Activated T-cell treated with anti-CD3 and anti-CD28 coated beads for 48 hours (primary cell): Measurements from ENCODE around the gene SLC9A9.

Experiments used
- DNase-seq: peaks from one replicate; pipeline ENCODE4 v3.0.0-alpha.2; 2020; ENCODE audit warnings: low read depth

SLC9A9 gene

GRCh38 chr3:143356839-143357238 is 491.4 kb downstream of the SLC9A9 start:
- no peak for DNase-seq

- no peak for DNase-seq
Observed at GRCh38 chr3:143354342-143354741, 493.9 kb downstream of the SLC9A9 start.

DNA sequence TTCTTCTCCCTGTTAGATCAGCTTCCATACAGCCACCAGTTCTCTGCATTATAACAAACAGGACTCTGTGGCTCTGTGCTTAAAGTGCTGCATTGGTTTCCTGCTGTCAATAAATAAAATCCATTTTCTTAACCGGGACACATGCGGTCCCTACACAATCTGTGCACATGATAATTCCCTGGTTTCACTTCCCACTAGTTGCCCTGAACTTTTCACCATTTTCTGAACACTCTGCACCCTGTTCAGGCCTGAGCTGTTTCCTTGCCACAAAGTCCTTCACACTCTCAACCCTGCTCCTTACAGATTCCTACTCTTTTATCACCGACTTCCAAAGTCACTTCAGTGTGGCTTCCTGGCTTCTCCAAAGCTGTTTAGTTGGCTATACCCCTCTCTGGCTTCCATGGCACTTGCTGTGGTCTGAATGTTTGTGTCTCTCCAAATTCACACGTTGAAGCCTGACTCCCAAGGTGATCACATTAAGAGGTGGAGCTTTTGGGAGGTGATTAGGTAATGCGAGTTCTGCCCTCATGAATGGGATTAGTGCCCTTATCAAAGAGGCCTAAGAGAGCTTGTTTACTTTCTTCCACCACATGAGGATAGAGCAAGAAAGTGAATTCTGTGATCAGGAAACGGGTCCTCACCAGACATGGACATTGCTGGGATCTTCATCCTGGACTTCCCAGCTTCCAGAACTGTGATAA is 495.3 kb downstream of the SLC9A9 start:
- no peak for DNase-seq

GRCh38 chr3:143351895-143352608 is 496.2 kb downstream of the SLC9A9 start:
- no peak for DNase-seq

DNA sequence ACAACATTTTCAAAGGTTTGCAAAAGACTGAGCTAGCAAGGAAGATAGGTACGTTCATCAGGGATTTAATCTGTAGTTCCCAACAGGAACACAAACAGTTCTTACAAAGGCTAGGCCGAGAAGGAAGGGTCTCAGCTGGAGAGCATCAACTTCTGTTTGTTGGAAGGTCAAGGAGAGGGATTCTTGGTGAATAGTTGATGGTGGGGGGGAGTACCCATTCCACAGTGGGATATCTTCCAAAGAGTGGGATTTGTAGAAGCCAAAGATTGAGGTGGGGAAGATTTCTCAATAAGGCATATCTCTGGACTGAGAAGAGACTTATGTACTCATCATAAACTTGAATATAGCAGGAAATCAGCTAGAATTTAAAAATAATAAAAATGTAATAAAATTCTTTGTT is 496.9 kb downstream of the SLC9A9 start:
- no peak for DNase-seq

DNA sequence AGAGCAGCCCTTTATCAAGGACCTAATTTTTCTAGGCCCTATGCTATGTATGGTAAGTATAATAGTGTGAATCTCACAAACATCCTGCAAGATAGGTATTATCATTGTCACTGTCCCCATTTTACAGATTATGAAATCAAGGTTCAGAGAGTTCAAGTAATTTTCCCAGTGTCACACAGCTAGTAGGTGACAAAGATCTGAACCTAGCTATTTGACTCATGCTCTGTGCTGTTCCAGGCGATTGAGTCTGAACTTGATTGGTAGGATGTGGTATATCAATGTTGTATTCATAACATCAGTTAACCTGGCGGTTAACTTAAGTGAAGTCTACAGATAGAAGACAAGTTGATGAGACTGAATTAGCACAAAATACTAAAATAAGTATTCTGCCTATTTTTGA is 498.8 kb downstream of the SLC9A9 start:
- no peak for DNase-seq

DNA sequence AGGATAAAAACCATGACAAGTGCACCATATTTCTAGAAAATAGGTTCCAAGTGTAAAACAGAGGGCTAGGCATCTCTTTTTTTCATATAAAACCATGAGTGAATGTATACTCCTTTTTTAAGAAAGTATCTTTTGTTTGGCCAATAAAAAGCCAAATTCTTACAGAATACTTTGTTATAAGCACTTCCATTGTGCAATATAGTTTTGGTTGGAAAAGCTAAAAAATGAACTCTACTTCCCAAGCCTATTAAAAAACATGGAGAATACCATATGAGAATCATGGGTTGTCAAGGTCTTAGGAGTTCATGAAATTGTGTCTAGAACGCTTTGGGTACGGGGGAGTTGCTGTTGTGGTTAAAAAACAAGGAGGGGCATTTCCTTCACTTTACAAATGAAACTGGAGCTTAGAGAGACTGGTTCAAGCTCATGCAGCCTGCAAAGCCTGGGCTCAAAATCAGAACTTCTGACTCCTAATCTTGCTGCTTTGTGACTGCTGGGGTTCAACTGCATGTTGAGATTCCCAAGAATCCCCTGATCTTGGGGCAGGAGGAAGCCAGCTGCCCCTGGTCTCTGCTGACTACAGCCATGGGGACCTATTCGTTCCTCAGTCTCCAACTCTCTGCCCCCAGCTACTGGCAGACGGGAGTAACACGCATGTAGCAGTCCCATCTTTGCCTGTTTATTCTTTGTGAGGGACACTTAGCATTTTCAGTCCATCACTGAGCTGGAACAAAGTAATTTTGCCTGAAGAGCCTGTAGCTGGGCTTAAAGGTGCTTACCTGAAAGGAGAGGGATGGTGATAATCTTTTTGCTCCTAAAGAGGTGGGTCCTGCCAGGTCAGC is 499.6 kb downstream of the SLC9A9 start:
- DNase-seq, result no peak

DNA sequence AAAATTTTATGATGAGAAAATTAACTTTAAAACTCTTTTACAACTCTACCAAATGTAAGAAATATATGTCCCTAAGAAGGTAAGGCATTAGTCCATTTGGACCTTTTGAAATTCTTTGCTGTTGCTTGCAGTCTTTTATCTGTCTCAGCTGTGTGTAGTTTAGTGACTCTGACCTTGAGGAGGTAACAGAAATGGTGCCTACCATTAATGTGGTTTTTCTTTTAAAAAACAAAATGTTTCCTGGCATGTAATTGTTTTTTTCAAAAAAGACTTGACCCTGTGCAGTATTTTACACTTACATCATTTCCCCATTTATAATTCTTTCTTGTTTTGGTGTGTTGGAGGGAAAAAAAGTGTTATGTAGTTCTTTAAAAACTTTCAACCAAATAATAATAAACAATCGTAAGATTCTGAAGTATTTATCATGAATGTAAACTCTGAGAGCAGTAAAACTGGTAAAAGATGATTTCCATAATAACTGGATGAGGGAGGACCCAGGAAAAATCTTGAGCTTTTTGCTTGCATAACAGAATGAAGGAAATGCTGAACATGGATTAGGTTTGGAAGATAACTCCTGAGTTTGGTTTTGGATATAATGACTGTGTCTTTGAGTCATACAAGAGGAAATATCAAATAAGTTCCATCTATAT is 503.6 kb downstream of the SLC9A9 start:
- no peak for DNase-seq

DNA sequence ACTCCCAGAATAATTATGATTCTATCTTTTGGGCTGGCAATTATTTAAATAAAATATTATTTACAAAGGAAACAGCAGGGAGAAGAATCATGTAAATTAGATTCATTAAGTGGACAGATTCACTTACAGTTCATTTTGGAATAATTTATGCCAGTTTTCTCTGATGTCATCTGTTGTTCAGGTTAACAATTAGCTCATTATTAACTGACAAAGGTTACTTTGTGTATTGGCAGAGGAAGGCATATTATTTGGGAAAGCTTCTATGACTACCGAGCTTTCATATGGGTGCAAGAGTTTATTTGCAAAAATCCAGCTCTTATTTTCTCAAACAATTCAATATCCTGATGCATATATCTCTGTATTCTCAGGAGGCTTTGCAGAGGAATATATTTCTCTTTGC is 504.3 kb downstream of the SLC9A9 start:
- DNase-seq, result no peak

GRCh38 chr3:143343031-143343430 is 505.2 kb downstream of the SLC9A9 start:
- DNase-seq, result no peak

DNA sequence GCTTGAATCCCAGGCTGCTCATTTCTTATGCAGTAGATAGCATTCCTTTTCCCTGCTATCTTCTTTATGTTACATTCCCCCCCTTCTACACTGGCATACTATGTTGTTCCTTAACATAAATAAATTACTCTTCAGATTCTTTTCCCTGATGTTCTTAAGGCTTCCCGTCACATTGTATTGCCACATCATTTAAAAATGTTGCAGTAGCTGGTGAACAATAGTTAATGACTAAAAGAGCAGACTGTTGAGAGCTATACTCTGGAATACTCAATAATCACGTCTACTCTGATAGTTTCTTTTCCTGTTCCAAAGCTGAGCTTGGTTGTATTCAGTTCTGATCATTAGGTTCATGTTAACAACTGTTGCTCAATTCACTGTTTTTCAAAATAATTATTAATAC is 508.8 kb downstream of the SLC9A9 start:
- no peak for DNase-seq

DNA sequence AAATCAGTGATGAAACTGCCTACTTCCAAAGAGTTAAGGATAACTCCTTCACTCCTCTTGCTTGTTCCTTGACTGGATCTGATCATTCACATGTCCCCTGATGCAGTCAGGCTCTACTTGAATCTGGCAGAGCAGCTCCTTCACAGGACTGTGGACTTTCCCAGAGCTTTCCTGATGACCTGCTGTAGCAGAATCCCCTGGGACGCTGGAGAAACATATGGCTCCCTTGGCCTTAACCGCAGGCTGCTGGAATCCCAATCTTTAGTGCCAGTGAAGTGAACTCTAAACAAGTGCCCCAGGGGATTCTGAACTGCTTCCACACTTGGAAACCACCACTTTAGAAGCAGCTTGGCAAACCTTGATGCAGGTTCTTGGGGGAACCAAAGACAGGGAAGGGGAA is 510.9 kb downstream of the SLC9A9 start:
- DNase-seq, result no peak

DNA sequence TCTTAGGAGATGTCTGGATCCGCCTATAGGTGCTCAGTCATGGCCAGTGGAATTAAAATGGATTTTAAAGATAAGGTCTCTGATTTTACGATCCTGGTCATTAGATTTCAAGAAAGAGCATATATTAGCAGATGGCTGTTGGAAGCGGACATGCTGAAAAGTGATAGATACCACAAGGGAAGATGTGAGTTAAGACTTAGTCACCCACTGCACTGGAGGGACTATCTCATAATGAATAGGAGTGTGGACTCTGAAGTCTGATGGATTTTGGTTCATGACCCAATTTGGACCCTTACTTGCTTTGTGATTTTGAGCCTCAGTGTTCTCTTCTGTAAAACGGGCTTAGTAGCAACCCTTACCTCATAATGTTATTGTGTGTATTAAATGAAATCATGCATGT is 514.0 kb downstream of the SLC9A9 start:
- DNase-seq, result no peak

DNA sequence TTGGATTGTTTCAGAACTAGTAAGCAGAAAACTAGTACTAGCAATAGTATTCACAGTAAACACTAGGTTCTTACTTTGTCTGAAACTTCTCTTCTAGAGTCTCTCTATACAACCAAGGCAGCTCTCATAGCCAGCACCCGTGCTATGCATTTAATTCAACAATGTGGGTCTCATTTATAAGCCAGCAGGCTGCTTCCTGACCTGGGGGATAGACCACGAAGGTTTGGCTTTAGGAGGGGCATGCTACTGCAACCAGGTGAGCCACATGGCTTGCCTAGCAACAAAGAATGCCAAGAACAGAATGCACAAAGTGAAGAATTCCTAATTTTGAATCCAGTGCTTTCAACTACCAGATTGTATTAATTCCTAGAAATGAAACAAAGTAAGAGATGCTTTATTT is 514.9 kb downstream of the SLC9A9 start:
- no peak for DNase-seq

- DNase-seq, result no peak
Observed at GRCh38 chr3:143332026-143332425, 516.2 kb downstream of the SLC9A9 start.

- DNase-seq, result no peak
Observed at GRCh38 chr3:143331350-143331749, 516.9 kb downstream of the SLC9A9 start.

DNA sequence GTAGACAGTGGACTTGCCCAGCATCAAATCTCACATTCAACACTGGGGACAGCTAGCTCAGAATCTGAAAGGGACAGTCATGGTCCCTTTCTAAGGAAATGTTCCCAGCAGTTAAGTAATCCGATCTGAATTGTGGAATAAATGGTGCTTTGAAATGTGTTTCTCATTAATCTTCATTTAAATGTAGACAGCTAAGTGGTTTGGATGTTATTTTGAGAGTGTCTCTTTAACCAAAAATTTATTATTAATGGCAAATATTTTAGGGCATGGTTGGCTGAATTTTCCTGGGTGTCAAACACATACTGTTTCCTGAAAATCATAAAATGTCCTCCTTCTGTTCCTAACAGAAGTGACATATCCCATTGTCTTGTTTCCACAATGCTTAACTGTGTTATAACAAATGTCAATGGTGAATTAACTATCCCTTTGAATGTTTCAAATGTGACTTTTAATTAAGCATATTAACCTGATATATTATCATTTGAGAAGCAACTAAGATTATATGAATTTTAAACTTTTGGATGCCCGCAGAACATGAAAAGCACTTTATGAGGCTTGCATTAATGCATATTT is 517.9 kb downstream of the SLC9A9 start:
- DNase-seq, result no peak

DNA sequence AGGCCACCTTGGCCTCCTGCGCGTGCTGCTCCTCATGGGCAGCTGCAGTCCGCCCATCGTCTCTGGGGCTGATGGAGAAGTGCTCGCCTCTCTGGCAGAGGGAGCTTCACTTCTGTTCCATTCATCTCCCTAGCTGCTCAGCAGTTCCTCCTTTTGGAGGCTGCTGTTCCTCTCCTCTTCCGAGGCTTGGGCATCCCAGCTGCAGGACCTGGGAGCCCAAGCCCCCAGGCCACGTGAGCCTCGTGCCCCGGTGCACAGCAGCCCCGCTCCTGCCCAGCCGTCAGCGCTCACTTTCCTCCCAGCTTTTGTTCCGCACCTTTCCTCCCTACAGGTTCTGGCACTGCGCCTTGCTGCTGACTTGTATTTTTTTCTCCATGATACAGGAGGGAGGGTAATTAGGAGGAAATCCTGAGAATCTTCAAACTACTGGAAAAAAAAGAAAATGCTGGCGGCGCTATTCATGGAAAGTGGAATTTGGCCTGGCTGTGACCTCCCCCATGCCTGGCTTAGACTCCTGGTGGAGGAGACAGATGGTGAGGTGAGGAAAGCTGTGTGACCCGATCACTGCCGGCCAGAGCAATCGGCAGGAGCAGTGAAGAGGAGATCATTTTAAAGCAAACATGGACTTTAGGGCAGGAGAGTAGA is 518.6 kb downstream of the SLC9A9 start:
- DNase-seq, result no peak

DNA sequence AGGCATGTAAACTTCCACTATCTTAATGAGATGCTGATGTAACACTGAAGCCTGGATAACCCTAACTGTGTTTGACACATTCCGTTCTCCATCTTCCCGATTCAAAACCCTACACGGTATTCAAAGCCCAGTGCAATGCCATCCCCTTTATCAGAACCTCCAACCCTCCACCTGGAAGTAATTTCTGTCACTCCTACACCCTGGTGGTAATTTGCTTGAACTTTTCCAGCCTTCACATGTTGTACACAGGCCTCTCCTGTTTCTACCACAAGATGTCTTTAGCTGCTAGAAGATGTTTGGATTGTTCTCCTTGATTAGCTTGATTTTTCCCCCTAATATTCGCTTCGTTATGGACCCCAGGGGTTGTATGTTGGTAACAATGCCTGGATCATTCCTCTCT is 519.8 kb downstream of the SLC9A9 start:
- no peak for DNase-seq

- DNase-seq, result no peak
Observed at GRCh38 chr3:143326983-143327778, 521.1 kb downstream of the SLC9A9 start.
